LNCaP clone FGC (cell line): ENCODE measurements around the gene TMEM131L.

ENCODE experiments used
- DNase-seq: peaks from one replicate; pipeline ENCODE4 v3.0.0-alpha.2; 2011; ENCODE audit warnings: low read depth
- H3K4me3 ChIP-seq: 2 replicates; pipeline ENCODE4 v1.5.1; 2011; ENCODE audit warnings: mild to moderate bottlenecking, low read depth, low read length, control low read depth
- TF ChIP-seq, protein P1 (sequence below): IDR thresholded peaks from 2 replicates; pipeline ENCODE4 v1.5.1; 2012; ENCODE audit warnings: mild to moderate bottlenecking; ENCODE audit not compliant: control insufficient read depth, insufficient read depth; ENCODE audit errors: extremely low read depth

Gene TMEM131L

DNA sequence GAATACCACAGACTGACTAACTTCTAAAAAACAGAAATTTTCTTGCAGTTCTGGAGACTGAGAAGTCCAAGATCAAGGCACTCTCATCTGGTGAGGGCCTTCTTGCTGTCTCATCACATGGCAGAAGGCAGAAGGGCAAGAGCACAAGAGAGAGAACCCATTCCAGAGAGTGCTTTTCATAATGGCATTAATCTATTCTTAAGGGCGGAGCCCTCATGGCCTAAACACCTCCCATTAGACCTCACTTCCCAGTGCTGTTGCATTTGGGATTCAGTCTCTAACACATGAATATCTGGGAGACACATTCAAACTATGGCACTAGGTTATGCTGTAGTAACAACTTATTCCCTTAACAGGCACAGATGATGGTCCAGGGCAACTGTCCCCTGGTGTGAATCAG lies 180.8 kb downstream of the TMEM131L start:
- DNase-seq, result no peak
- TF ChIP-seq, protein P1, sequence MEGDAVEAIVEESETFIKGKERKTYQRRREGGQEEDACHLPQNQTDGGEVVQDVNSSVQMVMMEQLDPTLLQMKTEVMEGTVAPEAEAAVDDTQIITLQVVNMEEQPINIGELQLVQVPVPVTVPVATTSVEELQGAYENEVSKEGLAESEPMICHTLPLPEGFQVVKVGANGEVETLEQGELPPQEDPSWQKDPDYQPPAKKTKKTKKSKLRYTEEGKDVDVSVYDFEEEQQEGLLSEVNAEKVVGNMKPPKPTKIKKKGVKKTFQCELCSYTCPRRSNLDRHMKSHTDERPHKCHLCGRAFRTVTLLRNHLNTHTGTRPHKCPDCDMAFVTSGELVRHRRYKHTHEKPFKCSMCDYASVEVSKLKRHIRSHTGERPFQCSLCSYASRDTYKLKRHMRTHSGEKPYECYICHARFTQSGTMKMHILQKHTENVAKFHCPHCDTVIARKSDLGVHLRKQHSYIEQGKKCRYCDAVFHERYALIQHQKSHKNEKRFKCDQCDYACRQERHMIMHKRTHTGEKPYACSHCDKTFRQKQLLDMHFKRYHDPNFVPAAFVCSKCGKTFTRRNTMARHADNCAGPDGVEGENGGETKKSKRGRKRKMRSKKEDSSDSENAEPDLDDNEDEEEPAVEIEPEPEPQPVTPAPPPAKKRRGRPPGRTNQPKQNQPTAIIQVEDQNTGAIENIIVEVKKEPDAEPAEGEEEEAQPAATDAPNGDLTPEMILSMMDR, result no peak
- no peak overlapping the region for H3K4me3 ChIP-seq

DNA sequence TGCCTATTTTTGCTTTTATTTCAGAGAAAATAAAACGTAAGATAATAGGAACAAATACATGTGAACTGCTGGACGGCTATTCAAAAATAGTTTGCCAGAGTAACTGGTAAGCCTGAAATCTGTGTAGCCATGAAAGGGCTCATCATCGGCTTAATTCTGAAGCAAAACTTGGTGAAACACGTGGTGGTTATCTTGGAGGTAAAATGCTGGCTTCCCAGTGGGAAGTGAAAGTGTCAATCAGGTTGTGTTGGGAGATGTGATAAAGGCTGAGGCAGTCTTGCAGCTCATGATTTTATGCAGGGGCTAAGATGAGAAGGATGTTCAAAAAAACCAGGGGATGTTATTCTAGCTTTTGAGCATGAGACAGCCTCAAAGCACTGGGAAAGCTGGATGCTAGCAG lies 181.8 kb downstream of the TMEM131L start:
- H3K4me3 ChIP-seq, result no peak overlapping the region
- DNase-seq, result no peak
- TF ChIP-seq, protein P1, result no peak

DNA sequence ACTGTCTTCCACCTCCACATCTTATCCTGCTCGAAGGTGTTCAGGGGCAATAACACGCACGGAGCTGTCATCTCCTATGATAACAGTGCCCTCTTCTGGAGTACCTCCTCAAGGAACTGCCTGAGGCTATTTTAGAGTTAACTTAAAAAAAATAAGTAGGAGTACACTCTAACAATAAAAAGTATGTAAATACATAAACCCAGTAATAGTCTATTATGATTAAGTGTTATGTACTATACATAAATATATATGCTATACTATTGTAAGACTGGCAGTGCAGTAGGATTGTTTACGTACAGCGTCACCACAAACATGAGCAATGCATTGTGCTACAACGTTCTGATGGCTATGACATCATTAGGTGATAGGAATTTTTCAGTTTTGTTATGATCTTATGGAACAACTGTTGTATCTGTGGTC lies 183.4 kb downstream of the TMEM131L start:
- no peak overlapping the region for H3K4me3 ChIP-seq
- TF ChIP-seq, protein P1, result peak; percentile 71
- DNase-seq, result peak; percentile 77

DNA sequence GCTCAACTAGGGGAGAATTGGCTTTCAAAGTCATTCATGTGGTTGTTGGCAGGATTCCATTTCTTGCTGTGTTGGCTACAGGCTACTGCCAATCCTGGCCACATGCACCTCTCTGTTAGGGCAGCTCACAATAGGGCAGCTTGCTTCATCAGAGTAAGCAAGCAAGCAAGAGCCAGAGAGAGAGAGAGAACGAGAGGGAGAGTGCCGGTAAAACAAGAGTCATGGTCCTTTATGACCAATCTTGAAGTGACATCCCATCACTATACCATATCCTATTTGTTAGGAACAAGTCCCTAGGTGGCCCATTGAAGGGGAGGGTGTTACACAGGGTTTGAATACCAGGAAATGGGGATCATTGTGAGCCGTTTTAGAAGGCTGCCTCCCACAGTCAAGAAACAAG lies 185.0 kb downstream of the TMEM131L start:
- DNase-seq, result no peak
- no peak overlapping the region for H3K4me3 ChIP-seq
- TF ChIP-seq, protein P1, result no peak

DNA sequence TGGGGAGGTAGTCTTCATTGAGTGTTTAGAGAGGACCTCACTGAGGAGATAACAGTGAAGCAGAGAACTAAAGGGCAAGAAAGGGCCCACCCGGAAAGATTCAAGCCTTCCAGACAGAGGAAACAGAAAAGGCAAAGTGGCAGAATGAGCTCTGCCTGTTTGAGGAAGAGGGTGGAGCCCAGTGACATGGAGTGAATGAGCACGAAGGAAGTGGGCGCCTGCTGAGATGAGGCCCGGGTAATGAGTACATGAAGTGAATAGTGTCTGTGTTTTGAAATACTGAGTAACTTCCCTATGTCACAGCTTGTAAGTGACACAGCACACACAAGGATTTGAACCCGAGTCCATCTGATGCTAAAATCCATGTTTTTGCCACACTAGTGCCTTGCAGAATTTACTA lies 185.4 kb downstream of the TMEM131L start:
- TF ChIP-seq, protein P1, result no peak
- H3K4me3 ChIP-seq, result no peak overlapping the region
- DNase-seq, result no peak

DNA sequence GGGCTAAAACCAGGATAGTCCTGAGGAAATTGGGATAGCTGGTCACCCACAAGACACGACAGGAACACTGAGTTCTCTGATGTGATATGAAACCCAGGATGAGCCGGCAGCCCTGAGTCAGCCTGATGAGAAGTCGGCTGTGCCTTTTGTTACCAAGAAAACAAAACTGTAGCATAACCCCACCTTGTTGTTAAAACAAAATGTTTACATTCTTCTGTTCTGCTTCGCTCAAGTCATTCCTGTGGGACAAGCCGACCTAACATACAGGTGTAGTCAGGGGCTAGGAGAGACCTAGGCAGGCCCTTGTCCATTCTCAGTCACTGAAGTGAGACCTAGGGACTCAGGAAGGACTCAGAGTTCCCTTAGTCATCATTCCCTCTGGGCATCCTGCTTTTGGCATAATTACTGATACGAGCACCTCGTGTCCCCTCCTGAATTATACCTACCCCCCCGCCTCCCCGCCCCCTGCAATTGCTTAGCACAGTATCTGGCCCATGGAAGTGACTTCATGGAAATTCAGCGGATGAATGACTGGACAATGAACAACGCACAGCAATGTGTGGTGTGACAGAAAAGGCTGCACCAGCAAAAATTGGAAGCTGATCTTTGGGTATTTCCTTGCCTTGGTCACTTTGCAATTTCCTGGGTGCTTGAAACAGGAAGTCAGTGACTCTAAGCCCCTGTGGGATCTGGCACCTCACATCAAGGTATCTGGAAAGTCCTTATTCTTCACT lies 186.1 kb downstream of the TMEM131L start:
- no peak for DNase-seq
- H3K4me3 ChIP-seq, result no peak overlapping the region
- TF ChIP-seq, protein P1, result no peak

DNA sequence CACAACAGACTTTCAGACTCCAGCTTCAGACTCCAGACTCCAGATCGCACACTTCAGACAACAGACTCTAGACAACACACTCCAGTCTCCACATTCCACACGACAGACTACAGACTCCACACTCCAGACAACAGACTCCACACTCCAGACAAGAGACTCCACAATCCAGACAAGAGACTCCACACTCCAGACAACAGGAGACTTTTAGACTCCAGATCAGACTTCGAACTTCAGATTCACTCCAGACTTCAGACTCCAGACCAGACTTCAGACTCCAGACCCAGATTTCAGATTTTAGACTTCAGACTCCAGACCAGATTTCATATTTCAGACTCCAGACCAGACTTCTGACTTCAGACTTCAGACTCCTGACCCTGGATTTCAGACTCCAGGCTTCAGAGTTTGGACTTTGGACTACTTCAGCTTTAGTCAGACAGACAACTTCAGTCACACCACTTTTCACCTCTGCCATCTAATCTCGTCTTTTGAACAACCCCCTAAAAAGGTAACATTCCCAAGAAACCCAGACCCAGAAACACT lies 188.9 kb downstream of the TMEM131L start:
- no peak for DNase-seq
- no peak overlapping the region for H3K4me3 ChIP-seq
- TF ChIP-seq, protein P1, result no peak
